ENCODE data around the gene HYDIN. TPM values are rescaled to one million over a fixed set of nuclear protein-coding genes. Genes with fewer than 3 reads are reported as not detected.

The HYDIN gene
- total and polyA plus RNA-seq, 11 donors = 0.26 to 5.4 (median 1.5) TPM

DNA sequence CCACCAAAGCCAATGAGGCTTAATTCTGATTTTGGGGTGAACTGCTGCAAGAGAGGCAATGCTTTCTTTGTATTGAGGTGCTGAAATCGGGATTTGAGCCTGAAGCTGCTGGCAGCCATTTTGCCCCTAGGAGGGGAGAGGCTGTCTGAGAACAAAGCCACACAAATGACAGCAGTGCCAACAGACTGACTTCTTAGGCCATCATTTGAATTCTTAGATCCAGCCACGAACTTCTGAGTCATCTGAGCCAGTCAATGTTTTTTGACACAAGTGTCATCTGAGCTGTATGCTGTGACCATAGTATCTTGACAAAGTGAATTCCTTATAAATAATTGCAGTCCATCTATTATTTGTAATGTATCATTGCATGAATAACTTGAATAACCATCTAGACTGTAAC, 29.0 kb downstream of the HYDIN start:
- no peak overlapping the region for H3K27ac ChIP-seq
- H3K4me3 ChIP-seq = no peak overlapping the region
- DNase-seq (no peak), ATAC-seq (no peak)
- H3K9me3 ChIP-seq = peaks cover 0 to 17% (median 3%) of the 10 kb centered on the region in 12 donors
- 33 to 63% (median 40%) methylated on average over 2 of the region's 2 CpGs for WGBS, 4 donors
- H3K27me3 ChIP-seq = no peaks in the 10 kb centered on the region
- no peaks in the 10 kb centered on the region for H3K4me1 ChIP-seq
- TF ChIP-seq, protein P1, sequence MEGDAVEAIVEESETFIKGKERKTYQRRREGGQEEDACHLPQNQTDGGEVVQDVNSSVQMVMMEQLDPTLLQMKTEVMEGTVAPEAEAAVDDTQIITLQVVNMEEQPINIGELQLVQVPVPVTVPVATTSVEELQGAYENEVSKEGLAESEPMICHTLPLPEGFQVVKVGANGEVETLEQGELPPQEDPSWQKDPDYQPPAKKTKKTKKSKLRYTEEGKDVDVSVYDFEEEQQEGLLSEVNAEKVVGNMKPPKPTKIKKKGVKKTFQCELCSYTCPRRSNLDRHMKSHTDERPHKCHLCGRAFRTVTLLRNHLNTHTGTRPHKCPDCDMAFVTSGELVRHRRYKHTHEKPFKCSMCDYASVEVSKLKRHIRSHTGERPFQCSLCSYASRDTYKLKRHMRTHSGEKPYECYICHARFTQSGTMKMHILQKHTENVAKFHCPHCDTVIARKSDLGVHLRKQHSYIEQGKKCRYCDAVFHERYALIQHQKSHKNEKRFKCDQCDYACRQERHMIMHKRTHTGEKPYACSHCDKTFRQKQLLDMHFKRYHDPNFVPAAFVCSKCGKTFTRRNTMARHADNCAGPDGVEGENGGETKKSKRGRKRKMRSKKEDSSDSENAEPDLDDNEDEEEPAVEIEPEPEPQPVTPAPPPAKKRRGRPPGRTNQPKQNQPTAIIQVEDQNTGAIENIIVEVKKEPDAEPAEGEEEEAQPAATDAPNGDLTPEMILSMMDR (IDR thresholded peaks at IDR 0.05) = no peak
- no peak for TF ChIP-seq POLR2A (IDR thresholded peaks at IDR 0.05)
- intact Hi-C loops (cut with DNase I) = no loop called here
- H3K36me3 ChIP-seq = no peaks in the 10 kb centered on the region

DNA sequence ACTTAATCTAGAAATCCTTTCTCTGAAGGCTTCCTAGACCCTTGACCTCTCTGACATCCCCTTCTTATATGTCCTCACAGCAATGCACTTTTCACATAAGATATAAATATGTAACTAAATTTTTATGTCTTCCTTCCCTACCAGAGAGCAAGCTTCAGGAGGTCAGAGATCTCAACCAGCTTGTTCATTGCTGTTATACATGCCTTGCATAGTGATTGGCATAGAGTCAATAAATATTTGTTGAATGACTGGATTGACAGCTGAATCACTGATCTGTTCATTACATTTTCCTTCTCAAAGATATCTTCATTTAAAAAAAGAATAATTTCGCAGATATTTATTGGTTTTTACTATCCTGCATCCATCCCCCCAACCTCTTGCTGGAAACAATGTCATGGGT, 29.5 kb downstream of the HYDIN start:
- no peak for TF ChIP-seq POLR2A (IDR thresholded peaks at IDR 0.05)
- TF ChIP-seq, protein P1 (IDR thresholded peaks at IDR 0.05) = no peak
- Histone ChIP-seq H3K4me1 (no peaks in the 10 kb centered on the region), H3K9me3 (peaks cover 0 to 17% (median 3%) of the 10 kb centered on the region in 12 donors), H3K4me3 (no peak overlapping the region), H3K27me3 (no peaks in the 10 kb centered on the region), H3K27ac (no peak overlapping the region), H3K36me3 (no peaks in the 10 kb centered on the region)
- WGBS, 4 donors = 71 to 76% (median 74%) methylated on average over 1 of the region's 1 CpG
- intact Hi-C loops (cut with DNase I) = no loop called here
- DNase-seq (no peak), ATAC-seq (no peak)

- no peak for TF ChIP-seq POLR2A (IDR thresholded peaks at IDR 0.05)
- TF ChIP-seq, protein P1 (IDR thresholded peaks at IDR 0.05) = no peak
- no peak for ATAC-seq
- Histone ChIP-seq H3K27ac (no peak overlapping the region), H3K36me3 (no peaks in the 10 kb centered on the region), H3K27me3 (no peaks in the 10 kb centered on the region), H3K4me1 (no peaks in the 10 kb centered on the region), H3K4me3 (no peak overlapping the region), H3K9me3 (peaks cover 0 to 17% (median 3%) of the 10 kb centered on the region in 12 donors)
- no peak for DNase-seq
- intact Hi-C loops (cut with DNase I) = no loop called here
- 40 to 58% (median 47%) methylated on average over 1 of the region's 1 CpG for WGBS, 4 donors
Measured at GRCh38 chr16:71198408-71198807, 32.1 kb downstream of the HYDIN start.

GRCh38 chr16:71192387-71192786, 38.1 kb downstream of the HYDIN start:
- DNase-seq (no peak), ATAC-seq (no peak)
- intact Hi-C loops (cut with DNase I) = no loop called here
- H3K4me1 ChIP-seq = no peaks in the 10 kb centered on the region
- no peaks in the 10 kb centered on the region for H3K9me3 ChIP-seq
- H3K27me3 ChIP-seq = peaks cover 0 to 14% (median 0%) of the 10 kb centered on the region in 9 donors
- H3K4me3 ChIP-seq = no peak overlapping the region
- no peak overlapping the region for H3K27ac ChIP-seq
- 41 to 49% (median 46%) methylated on average over 5 of the region's 5 CpGs for WGBS, 4 donors
- H3K36me3 ChIP-seq = no peaks in the 10 kb centered on the region
- TF ChIP-seq, protein P1 (IDR thresholded peaks at IDR 0.05) = no peak
- TF ChIP-seq POLR2A (IDR thresholded peaks at IDR 0.05) = no peak

Measured in heart left ventricle (tissue), 16 donors.